PC-3 (cell line): ENCODE results near the gene KIAA1614.

Experiments
- EZH2phosphoT487 ChIP-seq: fragments of 300-600 bp; sonication (generic); IDR thresholded peaks from 2 replicates; pipeline ENCODE4 v1.6.1; 2018; ENCODE audit warnings: mild to moderate bottlenecking, antibody characterized with exemption, low read length, borderline replicate concordance
- TF ChIP-seq, protein P1 (sequence below): fragments of 300-600 bp; sonication (generic); conservative IDR thresholded peaks from 2 replicates; pipeline ENCODE4 v1.5.1; 2017; ENCODE audit warnings: antibody characterized with exemption, low read depth, mild to moderate bottlenecking, low read length

GRCh38 chr1:180961622-180962021 lies 48.9 kb downstream of the KIAA1614 start:
- TF ChIP-seq, protein P1, sequence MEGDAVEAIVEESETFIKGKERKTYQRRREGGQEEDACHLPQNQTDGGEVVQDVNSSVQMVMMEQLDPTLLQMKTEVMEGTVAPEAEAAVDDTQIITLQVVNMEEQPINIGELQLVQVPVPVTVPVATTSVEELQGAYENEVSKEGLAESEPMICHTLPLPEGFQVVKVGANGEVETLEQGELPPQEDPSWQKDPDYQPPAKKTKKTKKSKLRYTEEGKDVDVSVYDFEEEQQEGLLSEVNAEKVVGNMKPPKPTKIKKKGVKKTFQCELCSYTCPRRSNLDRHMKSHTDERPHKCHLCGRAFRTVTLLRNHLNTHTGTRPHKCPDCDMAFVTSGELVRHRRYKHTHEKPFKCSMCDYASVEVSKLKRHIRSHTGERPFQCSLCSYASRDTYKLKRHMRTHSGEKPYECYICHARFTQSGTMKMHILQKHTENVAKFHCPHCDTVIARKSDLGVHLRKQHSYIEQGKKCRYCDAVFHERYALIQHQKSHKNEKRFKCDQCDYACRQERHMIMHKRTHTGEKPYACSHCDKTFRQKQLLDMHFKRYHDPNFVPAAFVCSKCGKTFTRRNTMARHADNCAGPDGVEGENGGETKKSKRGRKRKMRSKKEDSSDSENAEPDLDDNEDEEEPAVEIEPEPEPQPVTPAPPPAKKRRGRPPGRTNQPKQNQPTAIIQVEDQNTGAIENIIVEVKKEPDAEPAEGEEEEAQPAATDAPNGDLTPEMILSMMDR, result no peak
- TF ChIP-seq EZH2phosphoT487, result no peak
